ENCODE data around the gene NPR2.

Gene NPR2

DNA sequence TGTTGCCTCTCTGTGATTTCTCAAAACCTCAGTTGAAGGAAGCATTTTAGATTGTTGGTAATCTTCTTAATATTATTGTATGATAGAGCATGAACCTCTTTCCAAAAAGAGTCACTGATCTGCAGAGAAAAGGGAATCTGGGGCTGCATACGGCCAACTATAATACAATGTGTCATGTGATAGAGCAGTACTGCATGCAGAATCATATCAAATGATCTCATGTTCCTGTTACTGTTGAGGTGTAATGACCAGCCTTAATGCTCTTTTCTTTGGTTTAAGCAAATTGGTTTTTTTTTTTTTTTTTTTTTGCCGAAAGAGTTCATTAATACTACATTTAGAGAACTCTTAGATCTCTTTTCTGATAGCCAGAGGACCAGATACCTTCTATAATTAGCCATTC is 24.4 kb upstream of the NPR2 start:
- DNase-seq, result no peak

DNA sequence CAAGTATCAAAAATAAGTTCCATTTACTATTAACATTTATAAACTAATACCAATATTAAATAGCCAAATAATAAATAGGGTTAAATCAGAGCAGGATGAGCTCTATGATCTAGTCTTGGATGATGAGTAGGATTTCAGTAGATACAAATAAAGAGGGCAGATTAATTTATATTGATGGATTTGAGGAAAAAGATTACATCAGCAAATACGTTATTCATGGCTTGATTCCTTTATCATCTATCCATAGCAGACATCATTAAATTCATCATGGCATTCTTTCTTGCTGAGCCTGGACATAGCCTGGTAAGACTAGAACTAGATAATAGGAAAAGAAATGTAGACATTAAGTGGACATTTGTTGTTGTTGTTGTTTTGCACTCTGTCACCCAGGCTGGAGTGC is 23.9 kb upstream of the NPR2 start:
- DNase-seq, result no peak

DNA sequence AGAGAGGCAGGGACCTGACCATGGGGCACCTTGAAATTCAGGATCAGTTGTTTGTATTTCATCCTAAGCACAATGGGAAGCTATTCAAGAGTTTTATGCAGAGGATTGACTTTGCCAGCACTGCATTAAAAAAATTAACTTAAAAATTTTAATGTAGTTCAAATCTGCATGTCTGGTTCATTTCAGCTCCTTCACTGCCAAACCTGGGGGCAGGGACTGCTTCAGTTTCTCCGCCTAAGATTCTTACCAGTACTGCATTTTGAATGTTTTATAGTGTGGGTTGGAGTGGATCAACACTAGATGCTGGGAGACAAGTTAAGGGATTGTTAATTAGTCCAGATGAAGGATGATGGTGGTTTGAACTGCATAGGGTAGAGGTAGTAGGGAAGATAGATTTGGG is 21.6 kb upstream of the NPR2 start:
- DNase-seq, result no peak

DNA sequence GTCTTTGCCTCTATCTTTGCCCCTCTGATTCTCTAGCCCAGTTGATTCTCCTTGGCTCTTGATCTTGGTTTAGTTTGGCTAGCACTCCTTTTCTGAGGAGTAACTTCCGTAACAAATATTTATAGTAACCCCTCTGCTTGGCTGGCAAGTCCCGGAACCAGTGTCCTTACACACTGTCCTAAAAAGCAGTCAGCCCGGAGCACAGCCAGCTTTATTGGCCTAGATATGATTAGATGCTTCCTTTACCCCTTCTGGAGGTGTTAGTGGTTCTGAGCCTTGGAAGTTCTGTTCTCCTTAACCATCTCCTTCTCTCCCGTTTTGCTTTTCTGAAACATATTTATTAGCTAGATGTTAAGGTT is 20.3 kb upstream of the NPR2 start:
- no peak for DNase-seq

DNA sequence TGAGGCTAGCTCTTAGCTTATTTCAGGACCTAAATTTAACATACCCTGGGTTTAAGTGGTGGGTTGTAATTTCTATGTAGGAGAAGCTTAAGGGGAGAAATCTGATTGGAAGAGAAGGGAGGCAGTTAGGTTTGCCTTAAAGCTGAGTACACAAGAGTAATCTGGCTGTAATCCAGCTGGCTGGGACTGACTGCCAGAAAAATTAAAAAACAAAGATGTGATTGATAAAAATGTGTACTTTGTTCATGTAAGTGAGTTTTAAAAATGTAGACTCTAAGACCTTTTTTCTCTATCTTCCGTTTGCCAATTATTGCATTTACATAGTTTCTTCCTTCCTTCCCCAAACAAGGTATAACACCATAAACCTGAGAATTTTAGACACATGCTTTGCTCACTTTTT is 19.9 kb upstream of the NPR2 start:
- DNase-seq, result no peak

DNA sequence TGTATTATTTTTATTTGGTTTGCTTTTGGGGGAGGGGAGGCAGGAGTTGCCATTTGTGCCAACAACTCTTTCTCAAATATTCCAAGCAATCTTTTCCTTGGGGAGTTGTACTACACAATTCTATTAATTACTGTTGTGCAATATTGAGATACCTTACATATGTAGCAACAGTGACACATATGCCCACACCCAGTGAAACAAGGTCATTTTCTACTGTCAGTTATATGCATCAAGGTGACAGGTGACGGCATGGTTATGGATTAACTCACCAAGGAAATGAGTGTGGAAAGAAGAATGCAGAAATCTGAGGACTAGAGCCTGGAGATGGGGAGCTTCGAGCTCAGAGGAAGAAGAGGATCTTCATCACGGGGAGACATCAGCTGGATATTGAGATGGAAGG is 19.4 kb upstream of the NPR2 start:
- no peak for DNase-seq

DNA sequence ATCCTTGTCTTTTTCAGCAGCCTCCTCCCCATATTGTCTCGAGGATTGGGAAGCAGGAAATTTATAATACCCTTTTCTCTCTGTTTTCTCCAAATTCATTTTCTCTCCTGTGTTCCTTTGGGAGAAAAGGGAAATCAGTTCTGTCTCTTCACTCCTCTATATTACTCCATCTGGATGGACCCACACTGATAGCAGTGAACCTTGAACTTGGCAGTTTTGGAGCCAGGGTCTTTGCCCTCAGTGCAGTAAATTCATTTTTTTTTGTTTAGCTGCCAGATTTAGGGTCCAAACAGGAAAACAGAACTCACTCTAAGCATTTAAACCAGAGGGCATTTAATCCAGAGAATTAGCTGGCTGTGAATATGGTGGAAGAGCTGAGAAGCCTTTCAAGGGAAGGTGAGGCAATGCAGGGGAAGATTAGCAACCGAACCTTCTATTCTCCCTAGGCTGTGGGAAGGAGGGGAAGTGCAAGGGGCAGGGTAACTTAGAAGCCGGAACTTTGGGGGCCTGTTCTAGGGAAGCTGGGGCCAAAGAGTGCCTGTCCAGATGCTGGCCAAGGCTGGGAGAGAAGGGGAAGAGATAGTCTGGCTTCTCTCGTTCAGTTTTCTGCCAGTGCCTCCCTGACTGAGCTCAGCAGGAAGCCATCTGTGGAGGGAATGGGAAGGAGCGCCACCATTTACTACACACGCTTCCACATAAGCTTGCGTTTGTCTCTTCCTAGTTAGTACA is 16.3 kb upstream of the NPR2 start:
- no peak for DNase-seq

DNA sequence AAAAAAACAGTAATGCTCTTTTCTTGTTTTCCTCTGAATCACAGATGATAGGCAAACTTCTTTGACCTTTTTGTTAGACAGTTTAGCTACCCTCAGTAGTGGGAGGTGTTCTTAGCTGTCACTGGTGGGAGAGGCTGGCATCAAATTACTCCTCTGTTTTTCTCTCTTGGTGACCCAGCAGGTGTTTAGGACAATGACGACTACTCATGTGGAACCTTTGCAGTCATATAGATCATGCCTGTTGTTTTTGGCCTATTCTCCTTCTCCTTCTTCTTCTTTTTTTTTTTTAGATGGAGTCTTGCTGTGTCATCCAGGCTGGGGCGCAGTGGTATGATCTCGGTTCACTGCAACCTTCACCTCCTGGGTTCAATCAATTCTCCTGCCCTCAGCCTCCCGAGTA is 15.4 kb upstream of the NPR2 start:
- DNase-seq, result no peak

DNA sequence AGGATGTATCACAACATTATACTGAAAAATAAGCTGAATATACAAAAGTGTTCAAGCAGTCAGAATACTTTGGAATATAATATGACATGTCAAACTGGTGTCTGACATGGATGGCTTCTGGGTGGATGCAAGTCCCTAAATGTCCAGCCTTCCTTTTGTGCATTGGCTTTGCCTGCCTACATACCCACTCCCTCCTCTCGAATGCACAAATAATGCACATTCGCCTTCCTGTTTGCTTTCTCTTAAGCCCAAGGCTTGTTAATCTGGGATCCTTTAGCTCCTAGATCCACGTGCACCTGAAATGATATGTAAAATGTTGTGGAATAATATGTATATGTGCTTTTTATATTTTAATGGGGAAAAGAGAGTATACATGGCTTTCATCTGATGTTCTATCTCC is 12.9 kb upstream of the NPR2 start:
- DNase-seq, result no peak

DNA sequence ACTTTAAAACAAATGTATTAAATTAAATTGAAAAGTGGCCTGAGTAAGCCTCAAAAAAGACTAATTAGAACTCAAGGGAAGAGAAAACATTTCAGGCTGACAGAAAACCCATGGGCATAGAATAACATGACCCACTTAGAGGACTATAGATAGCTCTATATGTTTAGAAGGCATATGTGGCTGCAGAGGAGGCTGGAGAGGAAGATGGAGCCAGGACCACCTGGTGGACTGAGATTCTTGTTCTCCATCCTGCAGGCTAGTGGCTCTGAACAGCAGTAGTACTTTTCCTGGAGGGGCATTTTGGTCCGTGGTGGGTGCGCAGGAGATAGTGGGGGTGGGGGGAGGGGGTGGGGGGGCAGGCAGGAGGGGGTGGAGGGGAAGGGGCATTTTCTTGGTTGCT is 10.3 kb upstream of the NPR2 start:
- DNase-seq, result no peak

DNA sequence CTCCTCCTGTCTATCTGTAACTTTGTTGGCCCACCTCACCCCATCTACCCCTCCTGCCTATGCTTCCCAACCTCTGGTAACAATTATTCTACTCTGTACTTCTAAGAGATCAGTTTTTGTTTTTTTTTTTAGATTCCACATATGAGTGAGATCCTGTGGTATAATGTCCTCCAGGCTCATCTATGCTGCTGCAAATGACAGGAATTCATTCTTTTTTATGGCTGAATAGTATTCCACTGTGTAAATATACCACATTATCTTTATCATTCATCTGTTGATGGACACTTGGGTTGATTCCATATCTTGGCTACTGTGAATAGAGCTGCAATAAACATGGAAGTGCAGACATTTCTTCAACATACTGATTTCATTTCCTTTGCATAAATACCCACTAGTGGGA is 8.0 kb upstream of the NPR2 start:
- no peak for DNase-seq

DNA sequence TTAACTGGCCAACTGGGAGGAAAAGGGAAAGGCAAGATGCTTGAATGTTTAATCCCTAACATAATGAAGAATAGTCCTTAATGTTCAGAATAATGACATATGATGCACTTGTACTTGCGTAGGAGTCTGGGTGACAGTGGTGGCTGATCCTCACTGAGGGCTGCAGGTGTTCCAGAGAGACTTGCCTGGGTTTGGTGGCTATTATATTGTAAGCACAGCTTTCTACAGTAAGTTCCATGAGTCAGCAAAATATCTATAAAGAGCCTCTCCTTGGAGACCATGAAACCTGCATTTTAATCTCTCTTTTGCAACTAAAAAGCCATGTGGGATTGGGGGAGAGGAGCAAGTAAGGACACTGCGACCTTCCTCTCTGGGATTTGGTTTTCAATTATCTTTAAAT is 1.9 kb upstream of the NPR2 start:
- DNase-seq, result no peak

DNA sequence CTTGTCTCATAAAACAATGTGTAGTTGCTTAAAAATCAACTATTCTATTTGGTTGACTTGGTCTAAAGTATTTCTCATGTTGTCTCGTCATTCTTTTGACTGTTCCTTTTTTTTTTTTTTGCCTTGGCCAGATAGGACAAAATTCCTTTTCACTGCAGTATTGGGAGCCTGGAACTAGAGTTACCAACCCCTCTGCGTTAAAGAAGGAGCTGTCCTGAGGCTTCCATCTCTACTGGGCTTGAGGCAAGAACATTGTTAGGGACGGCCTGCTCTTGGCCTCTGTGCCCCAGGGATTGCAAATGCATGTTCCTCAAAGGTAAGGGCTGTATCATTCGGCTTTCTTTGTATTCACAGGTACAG is 1.4 kb upstream of the NPR2 start:
- no peak for DNase-seq

DNA sequence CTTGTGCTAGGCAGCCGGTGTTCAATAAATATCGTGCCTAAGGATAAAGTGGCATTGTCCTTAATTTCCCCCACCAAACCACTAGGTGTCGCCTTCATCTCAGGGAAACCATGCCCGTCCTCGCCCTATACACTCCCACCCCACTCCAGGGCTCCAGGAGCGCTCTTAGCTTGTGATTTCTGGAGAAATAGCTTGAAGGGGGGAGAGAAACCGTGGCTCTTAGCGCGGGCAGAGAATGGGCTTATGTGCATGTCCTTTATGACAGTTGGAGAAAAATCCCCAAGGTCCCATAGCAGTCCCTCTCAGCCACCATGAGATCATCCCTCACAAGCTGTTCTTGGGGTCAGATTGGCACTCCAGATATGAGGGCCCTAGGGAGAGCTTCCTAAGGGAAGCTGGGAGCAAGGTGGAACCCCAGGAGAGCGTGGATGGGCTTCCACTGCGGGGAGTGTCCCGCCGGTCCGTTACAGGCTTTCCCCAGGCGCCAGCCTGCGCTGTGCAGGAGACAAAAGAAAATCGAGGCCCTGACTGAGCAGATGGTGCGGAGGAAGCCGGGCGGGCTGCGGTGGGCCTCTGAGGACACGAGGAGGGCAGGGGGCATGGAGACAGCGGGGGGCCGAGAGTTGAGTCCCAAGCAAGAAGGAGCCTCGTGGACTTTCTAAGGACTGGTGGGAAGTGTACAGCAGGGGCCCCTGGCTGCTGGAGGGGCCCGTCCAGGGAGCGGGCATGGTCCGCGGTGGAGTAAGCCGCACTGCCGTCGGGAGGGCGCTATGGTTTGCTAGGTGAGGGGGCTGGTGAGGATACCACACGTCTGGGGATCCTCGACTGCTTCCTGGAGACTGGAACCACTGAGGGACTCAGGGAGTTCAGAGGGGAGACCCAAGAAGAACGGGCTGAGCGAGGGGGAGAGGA is 750 bp upstream of the NPR2 start:
- peak; percentile 37 for DNase-seq

DNA sequence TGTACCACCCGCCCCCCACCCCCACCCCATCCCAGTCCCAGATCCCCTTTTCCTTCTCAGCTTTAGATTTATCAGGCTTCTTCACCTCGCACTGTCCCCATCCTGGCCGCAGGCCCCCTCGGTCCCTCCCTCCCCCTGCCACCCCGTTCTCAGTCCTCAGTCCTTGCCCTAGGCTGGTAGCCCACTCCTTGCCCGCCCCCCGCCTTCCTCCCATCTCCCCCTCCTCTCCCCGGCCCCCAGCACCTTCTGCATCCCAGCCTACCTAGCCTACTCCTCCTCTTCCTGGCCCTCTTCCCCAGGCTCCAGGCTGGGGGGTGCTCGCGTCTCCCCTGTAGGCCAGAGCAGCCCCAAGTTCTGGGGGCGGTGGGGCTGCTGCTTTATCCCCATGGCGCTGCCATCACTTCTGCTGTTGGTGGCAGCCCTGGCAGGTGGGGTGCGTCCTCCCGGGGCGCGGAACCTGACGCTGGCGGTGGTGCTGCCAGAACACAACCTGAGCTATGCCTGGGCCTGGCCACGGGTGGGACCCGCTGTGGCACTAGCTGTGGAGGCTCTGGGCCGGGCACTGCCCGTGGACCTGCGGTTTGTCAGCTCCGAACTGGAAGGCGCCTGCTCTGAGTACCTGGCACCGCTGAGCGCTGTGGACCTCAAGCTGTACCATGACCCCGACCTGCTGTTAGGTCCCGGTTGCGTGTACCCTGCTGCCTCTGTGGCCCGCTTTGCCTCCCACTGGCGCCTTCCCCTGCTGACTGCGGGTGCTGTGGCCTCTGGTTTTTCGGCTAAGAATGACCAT is 828 bp downstream of the NPR2 start:
- no peak for DNase-seq

DNA sequence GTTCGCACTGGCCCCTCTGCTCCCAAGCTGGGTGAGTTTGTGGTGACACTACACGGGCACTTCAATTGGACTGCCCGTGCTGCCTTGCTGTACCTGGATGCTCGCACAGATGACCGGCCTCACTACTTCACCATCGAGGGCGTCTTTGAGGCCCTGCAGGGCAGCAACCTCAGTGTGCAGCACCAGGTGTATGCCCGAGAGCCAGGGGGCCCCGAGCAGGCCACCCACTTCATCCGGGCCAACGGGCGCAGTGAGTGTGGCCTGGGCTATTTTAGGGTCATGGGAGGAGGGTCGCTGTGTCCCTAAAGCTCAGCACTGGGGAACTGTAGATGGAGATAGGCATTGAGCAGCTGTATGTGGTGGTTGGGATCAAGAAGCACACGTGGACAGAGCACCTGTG is 1.4 kb downstream of the NPR2 start:
- DNase-seq, result no peak

DNA sequence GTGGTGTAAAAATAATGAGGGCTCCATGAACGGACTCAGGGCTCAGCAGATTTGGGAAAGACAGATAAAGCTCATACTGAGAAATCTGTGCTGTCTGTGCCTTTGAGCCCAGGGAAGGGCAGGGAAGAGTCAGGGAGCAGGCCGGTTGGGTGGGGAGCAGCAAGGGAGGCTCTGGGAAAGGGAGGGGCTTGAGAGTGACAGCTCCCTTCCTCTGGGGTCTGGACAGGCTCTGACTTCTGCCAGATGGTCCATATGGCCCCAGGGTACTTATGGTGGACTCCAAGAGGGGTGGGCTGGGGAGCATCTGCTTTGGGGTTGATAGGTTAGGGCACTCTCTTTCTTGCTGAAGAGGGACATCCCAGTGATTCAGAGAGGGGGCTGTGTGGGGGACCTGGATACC is 2.1 kb downstream of the NPR2 start:
- no peak for DNase-seq

DNA sequence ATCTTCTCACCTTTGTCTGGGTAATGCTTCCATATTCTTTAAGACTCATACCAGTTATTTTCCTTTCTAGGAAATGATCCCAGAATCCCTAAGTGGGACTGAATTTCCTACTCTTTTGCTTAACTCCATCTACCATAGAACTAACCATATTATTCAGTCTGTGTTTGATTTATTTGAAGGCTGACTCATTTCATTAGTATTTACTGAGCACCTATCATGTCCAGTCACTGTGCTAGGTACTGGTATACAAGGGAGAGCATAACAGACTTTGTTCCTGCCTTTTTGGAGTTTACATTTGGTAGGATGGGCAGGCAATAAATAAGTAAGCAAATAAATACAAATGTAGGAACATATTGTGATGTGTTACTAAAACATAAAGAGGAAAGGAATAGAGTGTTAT is 4.3 kb downstream of the NPR2 start:
- no peak for DNase-seq

DNA sequence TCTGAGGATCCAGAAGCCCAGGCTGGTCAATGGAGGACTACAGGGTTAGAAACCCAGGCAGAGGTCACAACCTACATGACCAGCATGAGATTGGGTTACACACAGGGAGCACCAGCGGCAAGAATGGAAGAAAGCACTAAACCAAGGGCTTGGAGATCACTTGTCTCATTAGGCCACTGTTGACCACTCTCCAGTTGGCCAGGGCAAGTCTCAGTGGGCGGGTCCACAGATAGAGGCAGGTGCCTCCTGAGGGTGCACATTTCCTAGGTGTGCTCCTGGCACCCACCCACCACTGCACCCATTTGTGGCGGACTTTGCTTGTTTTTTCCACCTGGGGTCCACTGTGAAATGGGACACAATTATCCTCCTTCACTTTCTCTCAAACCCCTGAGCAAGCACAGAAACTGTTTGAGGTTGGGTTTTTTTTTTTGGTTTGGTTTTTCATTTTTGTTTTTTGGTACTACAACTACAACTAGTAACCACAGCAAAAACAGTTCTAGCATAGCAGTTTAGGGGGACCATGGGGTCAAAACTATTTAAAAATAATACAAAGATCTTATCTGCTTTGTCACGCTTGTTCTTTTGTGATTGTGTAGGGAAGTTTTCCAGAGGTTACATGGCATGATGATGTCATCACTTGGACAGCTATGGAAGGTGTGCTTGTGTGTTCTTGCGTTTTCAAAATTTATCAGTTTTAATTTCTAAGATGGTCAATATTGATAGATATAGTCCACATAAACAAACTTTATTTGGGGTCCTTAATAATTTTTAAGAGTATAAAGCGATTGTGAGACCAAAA is 6.1 kb downstream of the NPR2 start:
- DNase-seq, result no peak

DNA sequence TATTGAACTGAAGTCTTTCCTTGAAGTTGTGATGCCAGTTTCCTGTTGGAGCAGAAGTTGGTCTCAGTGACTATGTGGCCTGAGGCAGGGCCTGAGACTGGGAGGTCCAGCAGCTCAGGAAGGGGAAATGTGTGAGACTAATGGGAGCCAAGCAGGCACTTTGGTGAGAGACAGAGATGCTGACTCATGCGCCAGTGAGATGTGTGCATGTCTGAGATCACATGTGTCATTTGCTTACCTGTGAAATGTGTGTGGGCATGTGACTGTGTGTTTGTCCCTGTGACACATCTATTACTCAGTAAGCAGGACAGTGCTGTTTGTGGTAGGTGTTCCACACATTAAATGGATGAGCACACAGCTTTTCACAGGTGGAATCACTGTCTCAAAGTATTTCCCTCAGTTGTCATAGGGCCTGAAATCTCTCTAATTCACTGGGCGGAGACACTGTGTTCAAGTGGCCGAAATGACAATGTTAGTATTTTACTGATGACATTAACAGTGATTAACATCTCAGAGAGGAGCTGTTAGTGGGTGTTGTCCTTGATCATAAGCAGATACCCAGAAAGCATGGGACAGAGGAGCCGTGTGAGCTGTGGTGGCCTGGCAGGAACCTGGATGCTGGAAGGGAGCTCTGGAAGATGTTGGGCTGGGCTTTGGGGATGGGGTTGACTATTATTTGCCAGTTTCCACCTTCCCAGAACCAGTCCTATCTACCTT is 7.4 kb downstream of the NPR2 start:
- DNase-seq, result peak; percentile 32

DNA sequence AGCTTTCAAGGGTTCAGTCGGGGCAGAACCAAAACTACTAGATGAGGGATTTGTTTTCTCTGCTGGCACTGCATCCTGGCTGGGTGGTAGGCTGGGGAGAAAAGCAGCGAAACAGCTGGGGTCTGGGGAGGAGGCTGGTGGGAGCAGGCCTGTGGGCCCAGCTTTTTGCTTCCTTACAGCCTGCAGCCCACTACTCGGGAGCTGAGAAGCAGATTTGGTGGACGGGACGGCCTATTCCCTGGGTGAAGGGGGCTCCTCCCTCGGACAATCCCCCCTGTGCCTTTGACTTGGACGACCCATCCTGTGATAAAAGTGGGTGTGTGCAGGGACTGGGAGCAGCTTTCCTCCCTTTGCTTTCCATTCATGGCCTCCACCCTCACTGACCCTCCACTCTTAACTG is 9.1 kb downstream of the NPR2 start:
- DNase-seq, result no peak

Data from stimulated activated CD4-positive, alpha-beta T cell treated with anti-CD3 and anti-CD28 coated beads, Interleukin-12 subunit alpha, Interleukin-12 subunit beta, amount 100 ng/mL, for 4 hours (primary cell).